ENCODE data around the gene RHO. TPM values are rescaled to one million over a fixed set of nuclear protein-coding genes. Genes with fewer than 3 reads are reported as not detected.
"Not testable (repeated sequence)": the region's sequence is repeated elsewhere in the genome, so short reads cannot be mapped to it uniquely, and the experiment has no call there.

RHO gene
- total RNA-seq (under 1 TPM in 2 of 5 donors, not detected in 3; 0.09 to 0.10 TPM), total RNA-seq (0 to 0.28 (median 0) reads per million in 29 experiments)
- total RNA-seq (2013): not detected

DNA sequence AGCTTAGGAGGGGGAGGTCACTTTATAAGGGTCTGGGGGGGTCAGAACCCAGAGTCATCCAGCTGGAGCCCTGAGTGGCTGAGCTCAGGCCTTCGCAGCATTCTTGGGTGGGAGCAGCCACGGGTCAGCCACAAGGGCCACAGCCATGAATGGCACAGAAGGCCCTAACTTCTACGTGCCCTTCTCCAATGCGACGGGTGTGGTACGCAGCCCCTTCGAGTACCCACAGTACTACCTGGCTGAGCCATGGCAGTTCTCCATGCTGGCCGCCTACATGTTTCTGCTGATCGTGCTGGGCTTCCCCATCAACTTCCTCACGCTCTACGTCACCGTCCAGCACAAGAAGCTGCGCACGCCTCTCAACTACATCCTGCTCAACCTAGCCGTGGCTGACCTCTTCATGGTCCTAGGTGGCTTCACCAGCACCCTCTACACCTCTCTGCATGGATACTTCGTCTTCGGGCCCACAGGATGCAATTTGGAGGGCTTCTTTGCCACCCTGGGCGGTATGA is at the start of gene RHO:
Gene RHO, plus strand, starts transcription at position 51 of the 512 bp plus-strand sequence. Its CDS starts 95 bp downstream, at position 146.
- Histone ChIP-seq H3K4me3 (ENCODE audit: control insufficient read depth in 1 of 2, extremely low read depth in 1 of 2, low read length in 1 of 2) (no peak within 1 kb of the TSS), H3K4me1 (ENCODE audit: control insufficient read depth in 1 of 2, extremely low read depth in 1 of 2, insufficient read depth in 2 of 2, low read length in 2 of 2) (no peaks in the 10 kb centered on the region), H3K36me3 (ENCODE audit: control insufficient read depth in 2 of 2, extremely low read depth in 1 of 2, insufficient read depth in 1 of 2, low read length in 1 of 2) (no peaks in the 10 kb centered on the region), H3K27me3 (replicated peaks in 1 of 2; ENCODE audit: control insufficient read depth in 2 of 2, extremely low read depth in 1 of 2, insufficient read depth in 2 of 2, low read length in 1 of 2) (peaks cover 0 to 15% of the 10 kb centered on the region in 2 experiments), H3K9me3 (no peaks in the 10 kb centered on the region), H3K27ac (ENCODE audit: low read length) (no peak within 1 kb of the TSS)
- no peak within 1 kb of the TSS for H3K27ac Mint-ChIP-seq
- no peak within 1 kb of the TSS for H3K4me3 Mint-ChIP-seq
- DNase-seq (no peak), ATAC-seq (replicated peaks in 1 of 4) (no peak)
- H3K9me3 Mint-ChIP-seq: no peaks in the 10 kb centered on the region
- ChIA-PET CTCF (interaction anchor here in 1 of 2 donors (0.6 kb wide), 1 partner anchor 69 kb away, joined by 4 read pairs; no protein-coding TSS in a partner anchor), POLR2A (no interaction called here)
- 85% methylated on average over 9 of the region's 18 CpGs for WGBS (ENCODE audit: insufficient coverage)
- peaks cover 0 to 2% of the 10 kb centered on the region in 2 donors for H3K27me3 Mint-ChIP-seq
- H3K4me1 Mint-ChIP-seq: no peaks in the 10 kb centered on the region
- no peaks in the 10 kb centered on the region for H3K36me3 Mint-ChIP-seq

DNA sequence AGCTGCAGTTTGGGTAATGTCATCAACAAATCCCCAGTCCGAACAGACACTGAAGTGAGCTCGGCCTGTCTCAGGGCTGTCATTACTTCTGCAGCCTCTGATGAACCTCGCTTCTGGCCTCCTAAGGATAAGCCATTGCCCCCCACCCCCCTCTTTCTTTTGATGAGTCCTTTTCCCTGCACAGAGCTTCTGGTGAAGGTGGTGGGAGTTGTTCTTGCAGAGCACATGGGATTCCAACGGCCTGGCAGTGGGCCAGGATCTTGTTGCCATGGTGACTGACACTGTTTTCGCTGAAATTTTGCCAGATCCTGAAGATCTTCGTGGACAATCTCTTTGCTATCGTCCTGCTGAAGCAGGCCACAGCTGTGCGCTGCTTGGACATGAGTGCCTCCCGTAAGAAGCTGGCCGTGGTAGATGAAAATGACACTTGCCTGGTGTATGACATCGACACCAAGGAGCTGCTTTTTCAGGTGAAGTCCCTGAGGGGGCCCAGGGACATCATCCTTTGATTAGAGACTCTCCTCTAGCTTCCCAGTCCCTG is 47.1 kb upstream of the RHO start:
- peak in 1 of 4 experiments; percentile 5 for ATAC-seq (replicated peaks in 1 of 4)
- H3K36me3 ChIP-seq (ENCODE audit: control insufficient read depth in 2 of 2, extremely low read depth in 1 of 2, insufficient read depth in 1 of 2, low read length in 1 of 2): peaks cover 0 to 24% of the 10 kb centered on the region in 2 donors

DNA sequence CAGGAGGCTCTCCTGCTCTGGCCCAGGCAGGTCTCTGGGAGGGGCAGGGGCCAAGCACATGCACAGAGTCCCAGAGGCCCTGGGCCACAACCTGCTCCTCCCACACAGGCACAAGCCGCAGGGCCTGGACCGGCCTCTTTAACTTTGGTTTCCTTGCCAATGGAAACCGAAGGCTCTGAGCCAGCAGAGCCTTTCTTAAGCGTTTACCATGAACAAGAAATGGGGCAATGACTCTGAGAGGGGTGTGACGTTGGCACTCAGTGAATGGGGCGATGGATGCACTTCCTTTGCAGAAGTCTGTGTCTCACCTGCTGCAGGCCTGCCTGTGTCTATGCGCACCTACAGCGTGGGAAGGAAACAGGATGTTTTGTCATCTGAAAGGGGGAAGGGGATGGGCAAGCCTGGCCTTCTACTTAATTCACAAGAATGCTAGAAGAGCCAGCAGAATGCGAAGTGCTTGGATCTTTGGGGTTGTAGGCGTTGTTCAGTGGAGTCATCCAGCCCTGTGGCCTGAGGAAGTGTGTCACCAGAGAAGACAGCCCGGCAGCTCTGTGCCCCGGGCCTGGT is 46.6 kb upstream of the RHO start:
- Mint-ChIP-seq H3K4me3 (peak overlapping the region in 1 of 3 donors; percentile 10), H3K36me3 (peaks cover 49% of the 10 kb centered on the region)

More for the DNA sequence above, 47.1 kb upstream of the RHO start:
- ChIA-PET CTCF (interaction anchor here in 1 of 2 donors (0.6 kb wide), 2 partner anchors 9 to 24 kb away, joined by 4 to 5 read pairs; no protein-coding TSS in a partner anchor), POLR2A (interaction anchor here in 1 of 2 donors (0.6 kb wide), 1 partner anchor 201 kb away, joined by 4 read pairs; no protein-coding TSS in a partner anchor)
- Mint-ChIP-seq H3K27ac (peak overlapping the region; percentile 81 to 87), H3K36me3 (peaks cover 55% of the 10 kb centered on the region), H3K4me1 (peaks cover 17 to 21% (median 18%) of the 10 kb centered on the region in 3 donors), H3K4me3 (peak overlapping the region in 1 of 3 donors; percentile 10)
- no CpG with 5 or more reads among the region's 11 CpGs for whole genome bisulfite sequencing (ENCODE audit: insufficient coverage)
- peaks cover 3 to 17% of the 10 kb centered on the region in 2 experiments for H3K4me1 ChIP-seq (ENCODE audit: control insufficient read depth in 1 of 2, extremely low read depth in 1 of 2, insufficient read depth in 2 of 2, low read length in 2 of 2)
- not testable (repeated sequence) for H3K9me3 ChIP-seq; H3K9me3 Mint-ChIP-seq; DNase-seq; H3K27me3 Mint-ChIP-seq; H3K4me3 ChIP-seq (ENCODE audit: control insufficient read depth in 1 of 2, extremely low read depth in 1 of 2, low read length in 1 of 2); H3K27me3 ChIP-seq (replicated peaks in 1 of 2; ENCODE audit: control insufficient read depth in 2 of 2, extremely low read depth in 1 of 2, insufficient read depth in 2 of 2, low read length in 1 of 2)
- peak overlapping the region; percentile 85 for H3K27ac ChIP-seq (ENCODE audit: low read length)

DNA sequence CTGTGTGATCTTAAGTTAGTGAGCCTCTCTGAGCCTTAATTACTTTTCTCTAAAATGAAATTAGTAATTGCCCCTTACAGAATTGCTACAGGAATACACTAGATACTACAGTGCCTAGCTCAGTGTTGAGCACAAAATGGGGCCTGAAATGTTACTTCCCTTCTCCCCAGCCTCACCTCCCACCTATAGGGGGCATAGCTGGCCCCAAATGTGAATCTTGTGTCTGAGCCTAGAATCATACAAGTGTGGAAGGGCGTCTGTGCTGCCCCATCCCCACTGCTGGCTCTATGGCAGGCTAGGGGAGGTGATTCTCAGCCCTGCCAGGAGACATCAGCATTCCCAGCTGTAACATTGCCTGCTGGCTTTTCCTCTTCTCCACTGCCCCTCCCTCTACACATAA is 45.7 kb upstream of the RHO start:
- Histone ChIP-seq H3K36me3 (ENCODE audit: control insufficient read depth in 2 of 2, extremely low read depth in 1 of 2, insufficient read depth in 1 of 2, low read length in 1 of 2) (peaks cover 0 to 19% of the 10 kb centered on the region in 2 donors), H3K27me3 (replicated peaks in 1 of 2; ENCODE audit: control insufficient read depth in 2 of 2, extremely low read depth in 1 of 2, insufficient read depth in 2 of 2, low read length in 1 of 2) (no peaks in the 10 kb centered on the region), H3K27ac (ENCODE audit: low read length) (no peak overlapping the region), H3K4me1 (ENCODE audit: control insufficient read depth in 1 of 2, extremely low read depth in 1 of 2, insufficient read depth in 2 of 2, low read length in 2 of 2) (peaks cover 3 to 17% of the 10 kb centered on the region in 2 experiments), H3K4me3 (ENCODE audit: control insufficient read depth in 1 of 2, extremely low read depth in 1 of 2, low read length in 1 of 2) (no peak overlapping the region), H3K9me3 (no peaks in the 10 kb centered on the region)
- Mint-ChIP-seq H3K4me3 (no peak overlapping the region), H3K36me3 (peaks cover 44% of the 10 kb centered on the region), H3K27ac (peak overlapping the region in 1 of 2 donors; percentile 81), H3K4me1 (peaks cover 17 to 21% (median 18%) of the 10 kb centered on the region in 3 donors), H3K27me3 (no peaks in the 10 kb centered on the region), H3K9me3 (no peaks in the 10 kb centered on the region)
- ChIA-PET POLR2A (no interaction called here), CTCF (no interaction called here)
- no CpG with 5 or more reads among the region's 1 CpG for WGBS (ENCODE audit: insufficient coverage)
- DNase-seq: no peak
- no peak for ATAC-seq (replicated peaks in 1 of 4)

More for the DNA sequence above, 46.6 kb upstream of the RHO start:
- Mint-ChIP-seq H3K27me3 (no peaks in the 10 kb centered on the region), H3K9me3 (no peaks in the 10 kb centered on the region), H3K4me1 (peaks cover 17 to 21% (median 18%) of the 10 kb centered on the region in 3 donors), H3K27ac (peak overlapping the region; percentile 81 to 87)
- Histone ChIP-seq H3K36me3 (ENCODE audit: control insufficient read depth in 2 of 2, extremely low read depth in 1 of 2, insufficient read depth in 1 of 2, low read length in 1 of 2) (peaks cover 0 to 24% of the 10 kb centered on the region in 2 donors), H3K9me3 (no peaks in the 10 kb centered on the region), H3K27ac (ENCODE audit: low read length) (peak overlapping the region; percentile 85), H3K4me3 (ENCODE audit: control insufficient read depth in 1 of 2, extremely low read depth in 1 of 2, low read length in 1 of 2) (no peak overlapping the region), H3K27me3 (replicated peaks in 1 of 2; ENCODE audit: control insufficient read depth in 2 of 2, extremely low read depth in 1 of 2, insufficient read depth in 2 of 2, low read length in 1 of 2) (no peaks in the 10 kb centered on the region), H3K4me1 (ENCODE audit: control insufficient read depth in 1 of 2, extremely low read depth in 1 of 2, insufficient read depth in 2 of 2, low read length in 2 of 2) (peaks cover 3 to 17% of the 10 kb centered on the region in 2 experiments)
- ATAC-seq (replicated peaks in 1 of 4) (peak; percentile 93 to 99 (median 98)), DNase-seq (peak; percentile 24 to 87 (median 69))
- CTCF ChIA-PET: interaction anchor here in 1 of 2 donors (0.6 kb wide), 1 partner anchor 9 kb away, joined by 5 read pairs; no protein-coding TSS in a partner anchor
- WGBS (ENCODE audit: insufficient coverage): 48% methylated on average over 10 of the region's 12 CpGs
- POLR2A ChIA-PET: interaction anchor here in 1 of 2 donors (0.6 kb wide), 1 partner anchor 202 kb away, joined by 4 read pairs; no protein-coding TSS in a partner anchor

DNA sequence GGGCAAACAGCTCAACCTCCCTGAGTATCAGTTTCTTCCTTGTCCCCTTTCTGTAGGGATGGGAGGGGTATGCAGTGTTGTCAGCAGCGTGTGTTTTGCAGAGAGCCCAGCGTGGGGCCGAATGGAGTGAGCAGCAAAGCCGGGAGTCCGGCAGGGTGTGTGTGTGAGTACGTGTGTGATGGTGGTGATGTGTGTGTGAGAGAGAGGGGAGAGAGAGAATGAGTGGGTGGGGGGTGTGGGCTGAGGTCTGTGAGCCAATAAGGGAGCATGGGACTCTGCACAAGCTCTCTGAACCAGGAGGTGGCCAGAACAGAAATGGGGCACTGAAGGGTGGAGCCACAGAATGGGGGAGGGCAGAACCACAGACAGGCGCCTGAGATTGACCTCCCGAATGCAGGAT is 44.6 kb upstream of the RHO start:
- peaks cover 17 to 21% (median 18%) of the 10 kb centered on the region in 3 donors for H3K4me1 Mint-ChIP-seq

DNA sequence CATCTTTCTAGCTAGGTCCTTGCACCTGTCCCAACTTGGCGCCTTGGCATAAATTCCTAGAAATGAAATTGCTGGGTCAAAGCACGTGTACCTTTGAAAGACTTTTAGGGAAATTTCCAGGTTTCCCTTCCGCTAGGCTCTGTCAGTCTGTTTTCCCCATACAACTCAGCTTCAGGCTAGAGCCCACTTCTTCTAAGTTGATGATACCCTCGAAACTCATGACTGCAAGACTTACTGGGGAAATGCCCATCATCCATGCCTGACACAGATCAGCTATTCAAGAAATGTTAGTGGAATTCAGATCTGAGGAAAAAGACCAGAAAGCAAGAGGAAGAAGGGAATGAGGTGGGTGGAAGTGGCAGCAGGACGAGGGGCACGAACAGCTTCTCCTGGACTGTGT is 43.3 kb upstream of the RHO start:
- H3K36me3 ChIP-seq (ENCODE audit: control insufficient read depth in 2 of 2, extremely low read depth in 1 of 2, insufficient read depth in 1 of 2, low read length in 1 of 2); H3K9me3 ChIP-seq; ATAC-seq (replicated peaks in 1 of 4); H3K4me3 Mint-ChIP-seq; POLR2A ChIA-PET; H3K27me3 ChIP-seq (replicated peaks in 1 of 2; ENCODE audit: control insufficient read depth in 2 of 2, extremely low read depth in 1 of 2, insufficient read depth in 2 of 2, low read length in 1 of 2); H3K27me3 Mint-ChIP-seq; H3K27ac ChIP-seq (ENCODE audit: low read length); H3K9me3 Mint-ChIP-seq; H3K4me3 ChIP-seq (ENCODE audit: control insufficient read depth in 1 of 2, extremely low read depth in 1 of 2, low read length in 1 of 2); H3K27ac Mint-ChIP-seq; DNase-seq: not testable (repeated sequence)
- peaks cover 3 to 17% of the 10 kb centered on the region in 2 experiments for H3K4me1 ChIP-seq (ENCODE audit: control insufficient read depth in 1 of 2, extremely low read depth in 1 of 2, insufficient read depth in 2 of 2, low read length in 2 of 2)
- Mint-ChIP-seq H3K36me3 (peaks cover 38% of the 10 kb centered on the region), H3K4me1 (peaks cover 17 to 21% (median 18%) of the 10 kb centered on the region in 3 donors)
- CTCF ChIA-PET: interaction anchor here (0.7 to 1.1 kb wide), 2 partner anchors 51 to 515 kb away, joined by 3 read pairs; no protein-coding TSS in a partner anchor
- whole genome bisulfite sequencing (ENCODE audit: insufficient coverage): 92% methylated on average over 2 of the region's 6 CpGs

More for the DNA sequence above, 44.6 kb upstream of the RHO start:
- Mint-ChIP-seq H3K36me3 (peaks cover 41% of the 10 kb centered on the region), H3K27me3 (no peaks in the 10 kb centered on the region), H3K27ac (no peak overlapping the region), H3K4me3 (no peak overlapping the region), H3K9me3 (no peaks in the 10 kb centered on the region)
- H3K4me3 ChIP-seq (ENCODE audit: control insufficient read depth in 1 of 2, extremely low read depth in 1 of 2, low read length in 1 of 2): no peak overlapping the region
- ChIA-PET CTCF (no interaction called here), POLR2A (no interaction called here)
- 96% methylated on average over 6 of the region's 8 CpGs for whole genome bisulfite sequencing (ENCODE audit: insufficient coverage)
- H3K4me1 ChIP-seq (ENCODE audit: control insufficient read depth in 1 of 2, extremely low read depth in 1 of 2, insufficient read depth in 2 of 2, low read length in 2 of 2): peaks cover 3 to 17% of the 10 kb centered on the region in 2 experiments
- H3K27ac ChIP-seq (ENCODE audit: low read length): no peak overlapping the region
- no peak for ATAC-seq (replicated peaks in 1 of 4)
- no peaks in the 10 kb centered on the region for H3K9me3 ChIP-seq
- H3K36me3 ChIP-seq (ENCODE audit: control insufficient read depth in 2 of 2, extremely low read depth in 1 of 2, insufficient read depth in 1 of 2, low read length in 1 of 2): peaks cover 0 to 11% of the 10 kb centered on the region in 2 donors
- no peaks in the 10 kb centered on the region for H3K27me3 ChIP-seq (replicated peaks in 1 of 2; ENCODE audit: control insufficient read depth in 2 of 2, extremely low read depth in 1 of 2, insufficient read depth in 2 of 2, low read length in 1 of 2)
- DNase-seq: no peak
